GM12864 (cell line): ENCODE results near the gene AFF3.

ENCODE experiments used
- DNase-seq: peaks from one replicate; pipeline ENCODE4 v3.0.0-alpha.2; 2011; ENCODE audit warnings: low read depth
- H3K4me3 ChIP-seq: 2 replicates; pipeline ENCODE4 v1.5.1; 2011; ENCODE audit warnings: mild to moderate bottlenecking, low read depth, low read length, control low read depth
- TF ChIP-seq, protein P1 (sequence below): IDR thresholded peaks from 2 replicates; pipeline ENCODE4 v1.5.1; 2011; ENCODE audit warnings: low read depth, mild to moderate bottlenecking, moderate library complexity, low read length, control low read depth, inconsistent platforms; ENCODE audit errors: missing control alignments

The AFF3 gene

DNA sequence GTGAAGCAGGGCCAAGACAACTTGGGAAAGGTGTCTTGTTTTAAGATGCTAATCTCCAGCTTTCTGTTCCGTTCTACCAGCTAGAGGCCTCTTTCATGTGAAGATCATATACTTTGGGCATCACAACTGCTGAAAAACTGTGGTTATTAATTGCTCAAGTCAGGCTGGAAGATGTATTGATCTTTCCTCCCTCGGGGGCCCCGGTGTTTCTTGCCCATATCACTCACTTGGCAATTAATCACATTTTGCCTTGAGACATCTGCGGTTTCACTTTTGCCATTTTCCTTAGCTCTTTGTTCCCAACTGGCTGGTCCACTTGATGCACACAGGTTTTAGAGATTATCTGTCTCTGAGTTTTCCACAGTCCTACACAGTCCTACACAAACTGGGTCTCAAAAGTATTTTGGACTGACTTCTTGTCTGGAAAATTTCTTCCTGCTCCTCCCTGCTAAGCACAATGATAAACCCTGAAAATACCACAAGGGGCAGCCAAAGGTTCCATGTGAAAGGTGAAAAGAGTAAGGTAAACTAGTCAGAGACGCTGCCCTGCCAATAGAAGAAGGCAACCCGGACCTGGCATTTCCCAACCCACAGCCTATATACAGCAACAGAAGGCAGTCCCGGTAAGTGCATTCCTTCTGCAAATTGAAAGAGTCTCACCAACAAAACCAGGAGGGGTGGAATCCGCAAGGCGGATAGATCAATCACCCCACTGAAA, 181.0 kb downstream of the AFF3 start:
- H3K4me3 ChIP-seq, result no peak overlapping the region
- TF ChIP-seq, protein P1, sequence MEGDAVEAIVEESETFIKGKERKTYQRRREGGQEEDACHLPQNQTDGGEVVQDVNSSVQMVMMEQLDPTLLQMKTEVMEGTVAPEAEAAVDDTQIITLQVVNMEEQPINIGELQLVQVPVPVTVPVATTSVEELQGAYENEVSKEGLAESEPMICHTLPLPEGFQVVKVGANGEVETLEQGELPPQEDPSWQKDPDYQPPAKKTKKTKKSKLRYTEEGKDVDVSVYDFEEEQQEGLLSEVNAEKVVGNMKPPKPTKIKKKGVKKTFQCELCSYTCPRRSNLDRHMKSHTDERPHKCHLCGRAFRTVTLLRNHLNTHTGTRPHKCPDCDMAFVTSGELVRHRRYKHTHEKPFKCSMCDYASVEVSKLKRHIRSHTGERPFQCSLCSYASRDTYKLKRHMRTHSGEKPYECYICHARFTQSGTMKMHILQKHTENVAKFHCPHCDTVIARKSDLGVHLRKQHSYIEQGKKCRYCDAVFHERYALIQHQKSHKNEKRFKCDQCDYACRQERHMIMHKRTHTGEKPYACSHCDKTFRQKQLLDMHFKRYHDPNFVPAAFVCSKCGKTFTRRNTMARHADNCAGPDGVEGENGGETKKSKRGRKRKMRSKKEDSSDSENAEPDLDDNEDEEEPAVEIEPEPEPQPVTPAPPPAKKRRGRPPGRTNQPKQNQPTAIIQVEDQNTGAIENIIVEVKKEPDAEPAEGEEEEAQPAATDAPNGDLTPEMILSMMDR, result no peak
- no peak for DNase-seq

DNA sequence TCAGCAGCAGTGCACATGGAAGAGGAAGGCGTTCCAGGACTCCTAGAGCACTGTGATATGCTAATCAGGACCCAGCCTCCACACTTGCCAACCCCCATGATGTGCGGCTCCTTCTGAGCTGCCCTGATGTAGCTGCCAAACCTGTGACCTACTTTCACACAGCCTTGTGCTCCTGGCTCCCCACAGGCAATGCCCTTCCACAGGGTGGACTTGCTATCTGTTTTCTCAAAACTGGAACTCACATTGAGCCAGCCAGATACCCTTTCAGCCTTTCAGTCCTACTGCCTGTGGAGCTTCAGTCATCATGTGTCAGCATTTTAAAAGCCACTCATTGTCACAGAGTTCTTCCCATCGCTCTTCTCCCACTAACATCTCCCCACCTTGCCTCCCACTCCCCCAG, 181.6 kb downstream of the AFF3 start:
- no peak overlapping the region for H3K4me3 ChIP-seq
- TF ChIP-seq, protein P1, result no peak
- no peak for DNase-seq

DNA sequence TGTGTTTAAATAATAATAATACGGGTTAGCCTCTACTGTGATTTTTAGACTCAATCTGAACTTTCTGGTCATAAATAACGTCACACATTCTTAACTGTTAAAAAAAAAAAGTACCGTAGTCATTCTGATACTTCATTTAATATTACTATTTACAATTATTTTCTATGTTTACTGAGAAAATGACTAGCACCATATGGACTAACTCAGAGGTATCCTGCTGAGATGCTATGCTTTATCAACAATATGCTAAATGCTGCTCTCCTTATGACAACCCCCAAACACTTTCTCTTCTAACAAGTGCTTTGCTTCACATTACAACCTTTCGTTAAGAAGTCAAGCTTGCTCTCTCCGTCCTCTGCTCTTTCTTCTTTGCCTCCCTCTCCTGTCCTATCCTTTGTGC, 182.1 kb downstream of the AFF3 start:
- DNase-seq, result no peak
- no peak overlapping the region for H3K4me3 ChIP-seq
- TF ChIP-seq, protein P1, result no peak

DNA sequence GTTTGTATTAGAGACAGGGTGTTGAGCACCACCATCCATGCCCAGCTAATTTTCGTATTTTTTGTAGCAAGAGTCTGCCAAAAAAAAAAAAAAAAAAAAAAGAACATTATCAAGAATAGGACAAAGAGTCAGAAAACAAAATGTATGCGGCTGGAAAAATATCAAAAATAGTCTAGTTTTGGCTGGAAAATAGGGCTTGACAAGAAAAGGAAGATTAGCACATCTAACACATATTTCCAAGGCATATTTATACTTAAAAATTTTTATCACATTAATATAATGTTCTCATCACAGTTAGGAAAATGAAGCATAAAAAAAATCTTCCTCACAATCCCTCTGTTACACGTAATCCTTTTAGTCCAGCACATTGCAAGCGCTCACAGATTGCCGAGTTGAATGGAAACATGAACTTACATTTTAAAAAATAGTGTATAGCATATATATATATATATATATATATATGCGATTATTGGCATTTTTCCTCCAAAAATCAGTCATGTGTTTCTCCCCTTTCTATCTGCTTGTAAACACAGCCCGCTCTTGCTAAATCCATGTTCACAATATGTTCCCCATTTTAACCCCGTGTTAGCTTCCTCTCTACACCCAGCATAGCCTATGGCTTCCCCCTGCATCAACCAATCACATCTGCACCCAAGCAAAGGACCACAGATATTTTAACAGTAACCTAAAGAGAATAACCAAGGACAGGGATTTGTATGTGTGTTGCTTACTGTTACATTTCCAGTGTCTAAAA, 183.0 kb downstream of the AFF3 start:
- H3K4me3 ChIP-seq, result no peak overlapping the region
- TF ChIP-seq, protein P1, result no peak
- no peak for DNase-seq

DNA sequence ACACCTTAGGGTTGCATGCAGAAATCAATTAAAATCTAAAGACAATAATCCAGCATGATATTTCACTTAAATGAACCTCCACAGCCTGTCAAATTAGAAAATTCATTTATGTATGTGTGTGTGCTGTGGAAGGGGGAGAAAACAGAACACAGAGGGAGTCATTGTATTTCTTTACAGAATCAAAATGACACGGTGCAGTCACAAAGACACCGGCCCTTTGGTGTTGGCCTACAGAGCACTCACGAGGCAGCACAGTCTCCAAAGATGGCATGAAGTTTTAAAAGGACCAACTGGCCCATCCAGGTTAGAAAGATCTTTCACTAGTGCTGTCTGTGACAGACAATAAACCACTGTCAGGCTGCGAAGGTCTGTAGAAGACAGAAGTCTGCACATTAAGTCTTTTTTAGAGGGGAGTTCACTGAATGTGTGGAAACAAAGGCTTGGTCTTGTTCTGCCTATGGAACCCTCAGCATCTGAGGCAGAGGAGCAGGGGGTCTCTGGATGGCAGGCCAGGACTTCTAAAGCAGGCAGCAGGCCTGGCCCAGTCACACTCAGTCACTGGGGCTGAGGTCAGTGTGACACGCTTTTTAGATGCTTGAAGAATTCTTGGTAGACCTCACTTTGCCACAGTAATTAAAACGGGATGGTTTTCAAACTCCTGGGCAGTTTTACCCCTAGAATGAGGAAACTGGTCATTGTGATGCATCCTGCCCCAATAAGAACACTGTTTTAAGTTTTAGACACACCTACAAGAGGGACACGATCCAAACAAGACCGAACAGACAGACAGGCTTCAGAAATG, 184.9 kb downstream of the AFF3 start:
- DNase-seq, result no peak
- no peak overlapping the region for H3K4me3 ChIP-seq
- TF ChIP-seq, protein P1, result no peak

DNA sequence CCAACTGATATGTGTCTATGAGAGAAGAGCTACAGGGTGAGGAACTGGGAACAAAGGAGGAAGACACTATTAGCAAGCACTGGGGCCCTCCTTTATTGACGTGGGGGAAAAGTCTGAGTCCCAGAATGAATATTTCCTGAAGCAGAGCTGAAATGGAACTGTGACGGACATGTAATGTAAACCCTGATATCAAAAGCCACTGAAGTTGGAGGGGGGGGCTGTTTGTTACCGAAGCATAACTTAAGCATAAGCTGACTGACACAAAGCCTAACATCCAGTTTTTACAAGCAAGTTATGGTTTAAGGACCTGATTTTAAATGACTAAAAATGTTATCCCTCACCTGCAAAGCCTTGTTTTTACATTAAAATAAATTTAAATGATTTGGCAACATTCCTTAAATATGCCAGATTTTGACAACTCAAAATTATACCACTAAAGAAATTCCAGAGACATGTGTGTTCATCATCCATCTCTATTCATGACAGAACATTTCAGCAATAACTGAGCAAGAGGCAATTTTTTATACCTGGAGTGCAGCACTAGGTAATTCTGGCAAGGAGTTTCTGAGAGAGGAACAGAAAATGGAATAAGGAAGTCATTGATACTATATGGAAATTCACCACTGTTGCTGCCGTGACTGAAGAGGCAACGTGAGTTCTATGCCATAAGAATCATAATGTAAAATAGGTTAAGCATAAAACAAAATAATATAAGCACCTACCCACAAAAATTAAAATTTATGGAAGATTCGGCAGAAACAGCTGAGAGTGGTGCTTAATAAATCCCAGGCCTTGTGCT, 186.0 kb downstream of the AFF3 start:
- H3K4me3 ChIP-seq, result no peak overlapping the region
- TF ChIP-seq, protein P1, result no peak
- no peak for DNase-seq
